ENCODE measurements around the gene SLC8A3.

Gene SLC8A3

GRCh38 chr14:70148351-70148750 is 40.4 kb downstream of the SLC8A3 start:
- DNase-seq (ENCODE audit: low read depth, low spot score): no peak
- H3K4me3 ChIP-seq: no peak overlapping the region
- no peak overlapping the region for H3K27ac ChIP-seq
- TF ChIP-seq POLR2AphosphoS5 (IDR thresholded peaks at IDR 0.05; ENCODE audit: borderline replicate concordance, low read depth, low read length) (no peak), EZH2 (IDR thresholded peaks at IDR 0.05) (no peak)
- no peak overlapping the region for H3K9ac ChIP-seq (ENCODE audit: insufficient read length)
- H3K9me3 ChIP-seq (ENCODE audit: low read depth, low read length): no peaks in the 10 kb centered on the region
- no peaks in the 10 kb centered on the region for H3K36me3 ChIP-seq (ENCODE audit: insufficient read depth, low read length)

- TF ChIP-seq EZH2 (IDR thresholded peaks at IDR 0.05) (no peak), POLR2AphosphoS5 (IDR thresholded peaks at IDR 0.05; ENCODE audit: borderline replicate concordance, low read depth, low read length) (no peak), FOXP2 (optimal IDR thresholded peaks at IDR 0.05; ENCODE audit: control extremely low read depth, extremely low read length, insufficient read depth) (no peak)
- no peaks in the 10 kb centered on the region for H3K9me3 ChIP-seq (ENCODE audit: low read depth, low read length)
Observed at GRCh38 chr14:70144046-70144445, 44.7 kb downstream of the SLC8A3 start.

DNA sequence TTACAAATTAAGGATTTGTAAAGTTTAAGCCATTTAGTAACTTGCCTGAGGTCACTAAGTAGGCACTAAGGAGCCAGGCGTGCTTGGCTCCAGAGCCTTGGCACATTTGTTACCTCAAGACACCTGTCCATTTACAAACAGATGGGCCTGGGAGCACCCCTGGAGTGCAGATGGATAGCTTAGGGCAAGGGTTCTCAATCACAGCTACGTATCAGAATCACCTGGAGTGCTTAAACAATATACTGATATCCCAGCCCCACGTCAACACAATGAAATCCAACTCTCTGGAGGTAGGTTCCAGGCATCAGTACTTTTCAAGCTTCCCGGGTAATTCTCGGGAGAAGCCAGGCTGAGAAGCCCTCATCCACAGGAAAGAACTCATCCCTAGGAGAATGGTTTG is 45.4 kb downstream of the SLC8A3 start:
- no peak for TF ChIP-seq POLR2AphosphoS5 (IDR thresholded peaks at IDR 0.05; ENCODE audit: borderline replicate concordance, low read depth, low read length)
- TF ChIP-seq EZH2 (IDR thresholded peaks at IDR 0.05): no peak
- no peak for TF ChIP-seq FOXP2 (optimal IDR thresholded peaks at IDR 0.05; ENCODE audit: control extremely low read depth, extremely low read length, insufficient read depth)
- Histone ChIP-seq H3K9me3 (ENCODE audit: low read depth, low read length) (no peaks in the 10 kb centered on the region), H3K4me3 (no peak overlapping the region), H3K9ac (ENCODE audit: insufficient read length) (no peak overlapping the region), H3K36me3 (ENCODE audit: insufficient read depth, low read length) (no peaks in the 10 kb centered on the region), H3K27ac (no peak overlapping the region)
- no peak for DNase-seq (ENCODE audit: low read depth, low spot score)

More at GRCh38 chr14:70144046-70144445, 44.7 kb downstream of the SLC8A3 start:
- Histone ChIP-seq H3K27ac (no peak overlapping the region), H3K4me3 (no peak overlapping the region), H3K36me3 (ENCODE audit: insufficient read depth, low read length) (no peaks in the 10 kb centered on the region), H3K9ac (ENCODE audit: insufficient read length) (no peak overlapping the region)
- no peak for DNase-seq (ENCODE audit: low read depth, low spot score)

- Histone ChIP-seq H3K9me3 (ENCODE audit: low read depth, low read length) (no peaks in the 10 kb centered on the region), H3K4me3 (no peak overlapping the region), H3K9ac (ENCODE audit: insufficient read length) (no peak overlapping the region), H3K27ac (no peak overlapping the region), H3K36me3 (ENCODE audit: insufficient read depth, low read length) (no peaks in the 10 kb centered on the region)
- DNase-seq (ENCODE audit: low read depth, low spot score): no peak
- TF ChIP-seq EZH2 (IDR thresholded peaks at IDR 0.05) (no peak), FOXP2 (optimal IDR thresholded peaks at IDR 0.05; ENCODE audit: control extremely low read depth, extremely low read length, insufficient read depth) (no peak), POLR2AphosphoS5 (IDR thresholded peaks at IDR 0.05; ENCODE audit: borderline replicate concordance, low read depth, low read length) (no peak)
Observed at GRCh38 chr14:70140614-70141013, 48.1 kb downstream of the SLC8A3 start.

- TF ChIP-seq POLR2AphosphoS5 (IDR thresholded peaks at IDR 0.05; ENCODE audit: borderline replicate concordance, low read depth, low read length): no peak
- TF ChIP-seq EZH2 (IDR thresholded peaks at IDR 0.05): no peak
- TF ChIP-seq FOXP2 (optimal IDR thresholded peaks at IDR 0.05; ENCODE audit: control extremely low read depth, extremely low read length, insufficient read depth): no peak
- H3K36me3 ChIP-seq (ENCODE audit: insufficient read depth, low read length): no peaks in the 10 kb centered on the region
- H3K9ac ChIP-seq (ENCODE audit: insufficient read length): no peak overlapping the region
- H3K27ac ChIP-seq: no peak overlapping the region
- no peak for DNase-seq (ENCODE audit: low read depth, low spot score)
- H3K9me3 ChIP-seq (ENCODE audit: low read depth, low read length): no peaks in the 10 kb centered on the region
- no peak overlapping the region for H3K4me3 ChIP-seq
Observed at GRCh38 chr14:70139384-70139783, 49.4 kb downstream of the SLC8A3 start.

- Histone ChIP-seq H3K27ac (no peak overlapping the region), H3K9me3 (ENCODE audit: low read depth, low read length) (no peaks in the 10 kb centered on the region), H3K36me3 (ENCODE audit: insufficient read depth, low read length) (no peaks in the 10 kb centered on the region), H3K4me3 (no peak overlapping the region), H3K9ac (ENCODE audit: insufficient read length) (no peak overlapping the region)
- no peak for DNase-seq (ENCODE audit: low read depth, low spot score)
- TF ChIP-seq EZH2 (IDR thresholded peaks at IDR 0.05) (no peak), POLR2AphosphoS5 (IDR thresholded peaks at IDR 0.05; ENCODE audit: borderline replicate concordance, low read depth, low read length) (no peak), FOXP2 (optimal IDR thresholded peaks at IDR 0.05; ENCODE audit: control extremely low read depth, extremely low read length, insufficient read depth) (no peak)
Observed at GRCh38 chr14:70137788-70138187, 51.0 kb downstream of the SLC8A3 start.

DNA sequence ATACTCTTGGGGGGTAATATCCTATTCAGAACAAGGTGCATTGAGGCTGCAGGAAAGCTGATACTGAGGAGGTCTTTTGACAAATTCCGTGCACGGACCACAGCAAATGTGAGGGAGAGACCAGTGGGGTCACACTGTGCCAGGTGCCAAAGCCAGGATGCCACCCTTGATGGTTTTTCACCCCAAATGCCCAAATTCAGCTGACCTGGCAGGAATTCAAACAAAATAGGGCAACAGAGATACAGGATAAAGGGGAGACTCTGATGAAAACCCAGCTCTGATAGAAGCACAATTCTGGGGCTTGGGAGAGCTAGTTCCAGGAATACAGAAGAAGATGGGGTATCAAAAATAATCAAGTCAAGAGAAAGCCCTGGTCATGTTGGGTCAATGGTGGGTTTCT is 55.3 kb downstream of the SLC8A3 start:
- TF ChIP-seq POLR2AphosphoS5 (IDR thresholded peaks at IDR 0.05; ENCODE audit: borderline replicate concordance, low read depth, low read length) (no peak), FOXP2 (optimal IDR thresholded peaks at IDR 0.05; ENCODE audit: control extremely low read depth, extremely low read length, insufficient read depth) (no peak), EZH2 (IDR thresholded peaks at IDR 0.05) (no peak)
- no peak for DNase-seq (ENCODE audit: low read depth, low spot score)
- no peaks in the 10 kb centered on the region for H3K9me3 ChIP-seq (ENCODE audit: low read depth, low read length)
- no peak overlapping the region for H3K9ac ChIP-seq (ENCODE audit: insufficient read length)
- no peak overlapping the region for H3K4me3 ChIP-seq
- no peak overlapping the region for H3K27ac ChIP-seq
- no peaks in the 10 kb centered on the region for H3K36me3 ChIP-seq (ENCODE audit: insufficient read depth, low read length)

GRCh38 chr14:70130482-70130881 is 58.3 kb downstream of the SLC8A3 start:
- Histone ChIP-seq H3K9me3 (ENCODE audit: low read depth, low read length) (no peaks in the 10 kb centered on the region), H3K27ac (no peak overlapping the region), H3K9ac (ENCODE audit: insufficient read length) (no peak overlapping the region), H3K4me3 (no peak overlapping the region), H3K36me3 (ENCODE audit: insufficient read depth, low read length) (no peaks in the 10 kb centered on the region)
- no peak for DNase-seq (ENCODE audit: low read depth, low spot score)
- TF ChIP-seq POLR2AphosphoS5 (IDR thresholded peaks at IDR 0.05; ENCODE audit: borderline replicate concordance, low read depth, low read length) (no peak), FOXP2 (optimal IDR thresholded peaks at IDR 0.05; ENCODE audit: control extremely low read depth, extremely low read length, insufficient read depth) (no peak), EZH2 (IDR thresholded peaks at IDR 0.05) (no peak)

- no peak for TF ChIP-seq EZH2 (IDR thresholded peaks at IDR 0.05)
- no peak for TF ChIP-seq FOXP2 (optimal IDR thresholded peaks at IDR 0.05; ENCODE audit: control extremely low read depth, extremely low read length, insufficient read depth)
- Histone ChIP-seq H3K27ac (no peak overlapping the region), H3K9ac (ENCODE audit: insufficient read length) (no peak overlapping the region), H3K36me3 (ENCODE audit: insufficient read depth, low read length) (no peaks in the 10 kb centered on the region), H3K9me3 (ENCODE audit: low read depth, low read length) (no peaks in the 10 kb centered on the region), H3K4me3 (no peak overlapping the region)
- no peak for DNase-seq (ENCODE audit: low read depth, low spot score)
Observed at GRCh38 chr14:70127186-70127585, 61.6 kb downstream of the SLC8A3 start.
